ENCODE results near the gene KCTD8. TPM values are rescaled to one million over a fixed set of nuclear protein-coding genes. Genes with fewer than 3 reads are reported as not detected.

Gene KCTD8
- total RNA-seq, 1 experiment from 2014 or later, result not detected

DNA sequence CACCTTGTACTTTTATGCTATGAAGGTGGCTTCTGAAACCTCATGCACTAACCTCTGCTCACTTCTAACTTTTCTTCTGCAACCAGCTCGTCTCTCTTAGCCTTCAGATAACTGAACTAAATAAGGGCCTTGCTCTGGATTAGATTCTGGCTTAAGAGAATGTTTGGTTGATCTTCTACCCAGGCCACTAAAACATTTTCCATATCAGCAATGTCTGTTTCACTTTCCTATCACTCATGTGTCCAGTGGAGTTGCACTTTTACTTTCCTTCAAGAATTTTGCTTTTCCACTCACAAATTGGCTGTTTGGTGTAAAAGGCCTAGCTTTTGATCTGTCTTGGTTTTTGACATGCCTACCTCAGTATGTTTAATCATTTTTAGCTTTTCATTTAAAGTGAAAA is 105.8 kb downstream of the KCTD8 start:
- no peaks in the 10 kb centered on the region for H3K4me1 ChIP-seq (ENCODE audit: control insufficient read depth in 1 of 2, insufficient read depth in 2 of 2, low read length in 2 of 2)
- POLR2A ChIA-PET, result no interaction called here
- H3K27ac ChIP-seq (ENCODE audit: low read depth, low read length), result no peak overlapping the region
- H3K9me2 ChIP-seq (ENCODE audit: insufficient read depth), result no peaks in the 10 kb centered on the region
- H3K79me2 ChIP-seq (ENCODE audit: insufficient read depth, low read length), result no peaks in the 10 kb centered on the region
- H4K20me1 ChIP-seq (ENCODE audit: insufficient read depth), result no peaks in the 10 kb centered on the region
- no peak for ATAC-seq
- no peak overlapping the region for H3K4me2 ChIP-seq (ENCODE audit: low read length)
- RAD21 ChIA-PET (ENCODE audit: low non-redundant PET in 1 of 2, low total read pairs in 2 of 2, uncharacterized antibody in 2 of 2, unreplicated experiment in 2 of 2), result no interaction called here
- BruUV-seq (replicated peaks), result no TSS peak
- H3K9me3 ChIP-seq (ENCODE audit: control insufficient read depth in 1 of 2, insufficient read depth in 1 of 2, low read depth in 1 of 2, low read length in 2 of 2), result peaks cover 0 to 21% of the 10 kb centered on the region in 2 experiments; a peak in 2 of 4 replicates
- no peak overlapping the region for H3K4me3 ChIP-seq (replicated peaks in 1 of 2; ENCODE audit: low read depth in 1 of 2, low read length in 2 of 2)
- CTCF ChIA-PET, result no interaction called here
- no peaks in the 10 kb centered on the region for H3K27me3 ChIP-seq (ENCODE audit: insufficient read depth, low read length)
- intact Hi-C loops (cut with micrococcal nuclease), result no loop called here
- no peak overlapping the region for H3K9ac ChIP-seq (ENCODE audit: low read length)
- H3K36me3 ChIP-seq (ENCODE audit: control insufficient read depth in 1 of 2, insufficient read depth in 2 of 2, low read length in 2 of 2), result no peaks in the 10 kb centered on the region
- DNase-seq (ENCODE audit: low read depth, low spot score), result no peak
- H2AFZ ChIP-seq (ENCODE audit: low read depth, low read length, poor library complexity, severe bottlenecking), result no peak overlapping the region
- no peak for TF ChIP-seq YY1 (IDR thresholded peaks at IDR 0.05; ENCODE audit: extremely low read depth, insufficient replicate concordance, low read depth, low read length)
- TF ChIP-seq RAD21 (IDR thresholded peaks at IDR 0.05; ENCODE audit: low read depth), result no peak
- no peak for TF ChIP-seq ZNF274 (IDR thresholded peaks at IDR 0.05; ENCODE audit: low read depth, low read length)
- TF ChIP-seq, protein P1, sequence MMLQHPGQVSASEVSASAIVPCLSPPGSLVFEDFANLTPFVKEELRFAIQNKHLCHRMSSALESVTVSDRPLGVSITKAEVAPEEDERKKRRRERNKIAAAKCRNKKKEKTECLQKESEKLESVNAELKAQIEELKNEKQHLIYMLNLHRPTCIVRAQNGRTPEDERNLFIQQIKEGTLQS (IDR thresholded peaks at IDR 0.05), result no peak
- no peak for TF ChIP-seq SIN3A (IDR thresholded peaks at IDR 0.05; ENCODE audit: low read depth)
- TF ChIP-seq, protein P2, sequence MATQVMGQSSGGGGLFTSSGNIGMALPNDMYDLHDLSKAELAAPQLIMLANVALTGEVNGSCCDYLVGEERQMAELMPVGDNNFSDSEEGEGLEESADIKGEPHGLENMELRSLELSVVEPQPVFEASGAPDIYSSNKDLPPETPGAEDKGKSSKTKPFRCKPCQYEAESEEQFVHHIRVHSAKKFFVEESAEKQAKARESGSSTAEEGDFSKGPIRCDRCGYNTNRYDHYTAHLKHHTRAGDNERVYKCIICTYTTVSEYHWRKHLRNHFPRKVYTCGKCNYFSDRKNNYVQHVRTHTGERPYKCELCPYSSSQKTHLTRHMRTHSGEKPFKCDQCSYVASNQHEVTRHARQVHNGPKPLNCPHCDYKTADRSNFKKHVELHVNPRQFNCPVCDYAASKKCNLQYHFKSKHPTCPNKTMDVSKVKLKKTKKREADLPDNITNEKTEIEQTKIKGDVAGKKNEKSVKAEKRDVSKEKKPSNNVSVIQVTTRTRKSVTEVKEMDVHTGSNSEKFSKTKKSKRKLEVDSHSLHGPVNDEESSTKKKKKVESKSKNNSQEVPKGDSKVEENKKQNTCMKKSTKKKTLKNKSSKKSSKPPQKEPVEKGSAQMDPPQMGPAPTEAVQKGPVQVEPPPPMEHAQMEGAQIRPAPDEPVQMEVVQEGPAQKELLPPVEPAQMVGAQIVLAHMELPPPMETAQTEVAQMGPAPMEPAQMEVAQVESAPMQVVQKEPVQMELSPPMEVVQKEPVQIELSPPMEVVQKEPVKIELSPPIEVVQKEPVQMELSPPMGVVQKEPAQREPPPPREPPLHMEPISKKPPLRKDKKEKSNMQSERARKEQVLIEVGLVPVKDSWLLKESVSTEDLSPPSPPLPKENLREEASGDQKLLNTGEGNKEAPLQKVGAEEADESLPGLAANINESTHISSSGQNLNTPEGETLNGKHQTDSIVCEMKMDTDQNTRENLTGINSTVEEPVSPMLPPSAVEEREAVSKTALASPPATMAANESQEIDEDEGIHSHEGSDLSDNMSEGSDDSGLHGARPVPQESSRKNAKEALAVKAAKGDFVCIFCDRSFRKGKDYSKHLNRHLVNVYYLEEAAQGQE (IDR thresholded peaks at IDR 0.05; ENCODE audit: low read depth), result no peak
- TF ChIP-seq SRF (IDR thresholded peaks at IDR 0.05; ENCODE audit: low read depth), result no peak
- TF ChIP-seq, protein P3, sequence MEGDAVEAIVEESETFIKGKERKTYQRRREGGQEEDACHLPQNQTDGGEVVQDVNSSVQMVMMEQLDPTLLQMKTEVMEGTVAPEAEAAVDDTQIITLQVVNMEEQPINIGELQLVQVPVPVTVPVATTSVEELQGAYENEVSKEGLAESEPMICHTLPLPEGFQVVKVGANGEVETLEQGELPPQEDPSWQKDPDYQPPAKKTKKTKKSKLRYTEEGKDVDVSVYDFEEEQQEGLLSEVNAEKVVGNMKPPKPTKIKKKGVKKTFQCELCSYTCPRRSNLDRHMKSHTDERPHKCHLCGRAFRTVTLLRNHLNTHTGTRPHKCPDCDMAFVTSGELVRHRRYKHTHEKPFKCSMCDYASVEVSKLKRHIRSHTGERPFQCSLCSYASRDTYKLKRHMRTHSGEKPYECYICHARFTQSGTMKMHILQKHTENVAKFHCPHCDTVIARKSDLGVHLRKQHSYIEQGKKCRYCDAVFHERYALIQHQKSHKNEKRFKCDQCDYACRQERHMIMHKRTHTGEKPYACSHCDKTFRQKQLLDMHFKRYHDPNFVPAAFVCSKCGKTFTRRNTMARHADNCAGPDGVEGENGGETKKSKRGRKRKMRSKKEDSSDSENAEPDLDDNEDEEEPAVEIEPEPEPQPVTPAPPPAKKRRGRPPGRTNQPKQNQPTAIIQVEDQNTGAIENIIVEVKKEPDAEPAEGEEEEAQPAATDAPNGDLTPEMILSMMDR (IDR thresholded peaks at IDR 0.05 in 2 of 3, conservative IDR thresholded peaks at IDR 0.05 in 1 of 3; ENCODE audit: borderline replicate concordance in 1 of 3, insufficient read depth in 1 of 3, low read depth in 2 of 3, low read length in 2 of 3), result no peak
- no peak for TF ChIP-seq CEBPB (IDR thresholded peaks at IDR 0.05; ENCODE audit: low read depth)
- TF ChIP-seq ZFX (IDR thresholded peaks at IDR 0.05), result no peak
- TF ChIP-seq CBX3 (IDR thresholded peaks at IDR 0.05; ENCODE audit: low read depth), result no peak
- no peak for TF ChIP-seq FOSL1 (IDR thresholded peaks at IDR 0.05; ENCODE audit: low read depth)
- no peak for TF ChIP-seq SP1 (IDR thresholded peaks at IDR 0.05; ENCODE audit: low read depth)
- no peak for TF ChIP-seq ELF1 (IDR thresholded peaks at IDR 0.05; ENCODE audit: borderline replicate concordance, low read depth)
- no peak for TF ChIP-seq EZH2phosphoT487 (IDR thresholded peaks at IDR 0.05; ENCODE audit: borderline replicate concordance)
- no peak for TF ChIP-seq TCF7L2 (IDR thresholded peaks at IDR 0.05; ENCODE audit: borderline replicate concordance, extremely low read depth, insufficient read depth, insufficient read length)
- no peak for TF ChIP-seq JUND (IDR thresholded peaks at IDR 0.05)
- TF ChIP-seq EGR1 (IDR thresholded peaks at IDR 0.05; ENCODE audit: low read depth), result no peak
- no peak for TF ChIP-seq EZH2 (IDR thresholded peaks at IDR 0.05)
- TF ChIP-seq POLR2A (IDR thresholded peaks at IDR 0.05; ENCODE audit: borderline replicate concordance, extremely low read depth, insufficient read depth, insufficient read length), result no peak

Data from HCT116 (cell line).